SK-N-SH treated with all-trans-retinoic acid at 6 μM for 48 hours (cell line): Measurements from ENCODE around the gene SOX30.

Experiments
- ATAC-seq: fragments of 200-7000 bp; cut with Tn5 transposase; 3 replicates; pipeline ENCODE4 v1.9.1; 2020; ENCODE audit warnings: mild to moderate bottlenecking, moderate library complexity
- BACH2 ChIP-seq: fragments of 250-450 bp; sonication (Bioruptor Pico); IDR thresholded peaks from 2 replicates; pipeline ENCODE4 v1.9.0; 2021; ENCODE audit warnings: mild to moderate bottlenecking, borderline replicate concordance
- CSDC2 ChIP-seq: fragments of 250-450 bp; sonication (Bioruptor Pico); IDR thresholded peaks from 2 replicates; pipeline ENCODE4 v1.5.0; 2020; ENCODE audit warnings: mild to moderate bottlenecking, moderate library complexity
- ESRRG ChIP-seq: fragments of 250-450 bp; sonication (Bioruptor Pico); IDR thresholded peaks from 2 replicates; pipeline ENCODE4 v1.6.1; 2021; ENCODE audit warnings: mild to moderate bottlenecking
- GLIS3 ChIP-seq: fragments of 250-450 bp; sonication (Bioruptor Pico); IDR thresholded peaks from 2 replicates; pipeline ENCODE4 v1.5.0; 2020; ENCODE audit warnings: mild to moderate bottlenecking, moderate library complexity
- ISL1 ChIP-seq: fragments of 250-450 bp; sonication (Bioruptor Pico); IDR thresholded peaks from 2 replicates; pipeline ENCODE4 v2.1.2; 2022; ENCODE audit warnings: mild to moderate bottlenecking, moderate library complexity
- OSR1 ChIP-seq: fragments of 250-450 bp; sonication (Bioruptor Pico); IDR thresholded peaks from 2 replicates; pipeline ENCODE4 v1.8.0; 2022; ENCODE audit warnings: moderate library complexity, mild to moderate bottlenecking, inconsistent platforms
- PPARA ChIP-seq: fragments of 250-450 bp; sonication (Bioruptor Pico); IDR thresholded peaks from 2 replicates; pipeline ENCODE4 v1.5.0; 2020; ENCODE audit warnings: mild to moderate bottlenecking, borderline replicate concordance
- RARB ChIP-seq: fragments of 250-450 bp; sonication (Bioruptor Pico); IDR thresholded peaks from 2 replicates; pipeline ENCODE4 v1.8.0; 2021; ENCODE audit warnings: mild to moderate bottlenecking, moderate library complexity
- SNAI2 ChIP-seq: fragments of 250-450 bp; sonication (Bioruptor Pico); IDR thresholded peaks from 2 replicates; pipeline ENCODE4 v1.5.0; 2020; ENCODE audit warnings: mild to moderate bottlenecking, moderate library complexity
- TCF4 ChIP-seq: fragments of 250-450 bp; sonication (Bioruptor Pico); IDR thresholded peaks from 2 replicates; pipeline ENCODE4 v1.8.0; 2021; ENCODE audit warnings: mild to moderate bottlenecking, moderate library complexity, borderline replicate concordance
- TOX ChIP-seq: fragments of 250-450 bp; sonication (Bioruptor Pico); IDR thresholded peaks from 2 replicates; pipeline ENCODE4 v1.8.0; 2021; ENCODE audit warnings: mild to moderate bottlenecking, moderate library complexity, borderline replicate concordance
- ZC3H10 ChIP-seq: fragments of 250-450 bp; sonication (Bioruptor Pico); IDR thresholded peaks from 2 replicates; pipeline ENCODE4 v1.5.1; 2021; ENCODE audit warnings: mild to moderate bottlenecking, moderate library complexity
- ZFP3 ChIP-seq: fragments of 250-450 bp; sonication (Bioruptor Pico); IDR thresholded peaks from 2 replicates; pipeline ENCODE4 v1.5.0; 2020; ENCODE audit warnings: mild to moderate bottlenecking, moderate library complexity
- ZFP30 ChIP-seq: fragments of 450-650 bp; formaldehyde crosslinking; IDR thresholded peaks from 2 replicates; pipeline ENCODE4 v1.5.0; 2022; ENCODE audit warnings: mild to moderate bottlenecking, moderate library complexity
- ZNF565 ChIP-seq: fragments of 450-650 bp; formaldehyde crosslinking; conservative IDR thresholded peaks from 2 replicates; pipeline ENCODE4 v1.5.0; 2020; ENCODE audit warnings: low read depth, mild to moderate bottlenecking, moderate library complexity
- ZNF70 ChIP-seq: fragments of 450-650 bp; formaldehyde crosslinking; IDR thresholded peaks from 2 replicates; pipeline ENCODE4 v1.5.0; 2020; ENCODE audit warnings: mild to moderate bottlenecking, moderate library complexity
- ZNF8 ChIP-seq: fragments of 450-650 bp; formaldehyde crosslinking; IDR thresholded peaks from 2 replicates; pipeline ENCODE4 v1.5.0; 2020; ENCODE audit warnings: mild to moderate bottlenecking, moderate library complexity
- TF ChIP-seq, protein P1 (sequence below): fragments of 250-450 bp; sonication (Bioruptor Pico); IDR thresholded peaks from 2 replicates; pipeline ENCODE4 v1.5.1; 2021; ENCODE audit warnings: mild to moderate bottlenecking, moderate library complexity
- TF ChIP-seq, protein P2 (sequence below): fragments of 250-450 bp; sonication (Bioruptor Pico); IDR thresholded peaks from 2 replicates; pipeline ENCODE4 v1.5.0; 2020; ENCODE audit warnings: mild to moderate bottlenecking, moderate library complexity
- TF ChIP-seq, protein P3 (sequence below): fragments of 250-450 bp; sonication (Bioruptor Pico); IDR thresholded peaks from 2 replicates; pipeline ENCODE4 v1.8.0; 2020; ENCODE audit warnings: mild to moderate bottlenecking, moderate library complexity, borderline replicate concordance
- TF ChIP-seq, protein P4 (sequence below): fragments of 250-450 bp; sonication (Bioruptor Pico); IDR thresholded peaks from 2 replicates; pipeline ENCODE4 v1.5.1; 2020; ENCODE audit warnings: low read depth, mild to moderate bottlenecking, moderate library complexity
- TF ChIP-seq, protein P5 (sequence below): fragments of 250-450 bp; sonication (Bioruptor Pico); IDR thresholded peaks from 2 replicates; pipeline ENCODE4 v1.8.0; 2021; ENCODE audit warnings: low read depth, mild to moderate bottlenecking, moderate library complexity, borderline replicate concordance

SOX30 gene

DNA sequence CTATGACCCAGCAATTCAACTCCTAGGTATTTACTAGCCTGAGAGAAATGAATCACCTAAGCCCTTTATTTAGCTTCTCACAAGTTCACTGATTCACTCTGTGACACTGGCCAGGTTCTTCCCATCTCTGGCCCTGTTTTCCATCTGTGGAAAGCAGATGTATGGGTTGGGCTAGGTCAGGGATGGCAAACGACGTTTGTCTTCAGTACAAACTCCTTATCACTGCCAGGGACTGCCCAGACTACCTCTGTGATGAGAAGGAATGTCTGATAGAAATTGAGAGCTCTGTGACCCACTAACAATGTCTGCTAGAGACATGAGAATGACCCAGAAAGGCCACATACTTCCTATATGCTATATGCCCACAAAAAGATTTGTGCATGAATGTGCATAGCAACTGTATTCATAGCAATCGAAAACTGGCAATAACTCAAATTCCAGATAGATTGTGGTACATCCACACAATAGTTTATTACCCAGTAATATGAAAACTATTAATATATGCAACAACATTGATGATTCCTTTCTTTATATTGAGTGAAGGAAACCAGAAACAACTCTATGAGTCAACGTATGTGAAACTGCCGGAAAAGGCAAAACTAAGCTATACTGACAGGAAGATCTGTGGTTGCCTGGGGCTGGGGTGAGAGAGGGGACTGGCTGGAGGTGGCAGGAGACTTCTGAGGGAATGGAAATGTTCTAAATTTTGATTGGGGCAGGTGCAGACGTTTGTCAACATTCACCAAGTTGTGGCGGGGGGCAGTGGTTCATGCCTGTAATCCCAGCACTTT is 44.7 kb downstream of the SOX30 start:
- peak; percentile 41 for ATAC-seq
- TF ChIP-seq, protein P1, sequence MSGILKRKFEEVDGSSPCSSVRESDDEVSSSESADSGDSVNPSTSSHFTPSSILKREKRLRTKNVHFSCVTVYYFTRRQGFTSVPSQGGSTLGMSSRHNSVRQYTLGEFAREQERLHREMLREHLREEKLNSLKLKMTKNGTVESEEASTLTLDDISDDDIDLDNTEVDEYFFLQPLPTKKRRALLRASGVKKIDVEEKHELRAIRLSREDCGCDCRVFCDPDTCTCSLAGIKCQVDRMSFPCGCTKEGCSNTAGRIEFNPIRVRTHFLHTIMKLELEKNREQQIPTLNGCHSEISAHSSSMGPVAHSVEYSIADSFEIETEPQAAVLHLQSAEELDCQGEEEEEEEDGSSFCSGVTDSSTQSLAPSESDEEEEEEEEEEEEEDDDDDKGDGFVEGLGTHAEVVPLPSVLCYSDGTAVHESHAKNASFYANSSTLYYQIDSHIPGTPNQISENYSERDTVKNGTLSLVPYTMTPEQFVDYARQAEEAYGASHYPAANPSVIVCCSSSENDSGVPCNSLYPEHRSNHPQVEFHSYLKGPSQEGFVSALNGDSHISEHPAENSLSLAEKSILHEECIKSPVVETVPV (CRISPR knock-in tag) = no peak
- TF ChIP-seq ZNF8 (CRISPR knock-in tag) (peak; percentile 68; the same call in 1 of the 2 replicates), BACH2 (no peak), PPARA (no peak), ZNF70 (CRISPR knock-in tag) (no peak), RARB (CRISPR knock-in tag) (no peak), ESRRG (CRISPR knock-in tag) (no peak)
- TF ChIP-seq, protein P2, sequence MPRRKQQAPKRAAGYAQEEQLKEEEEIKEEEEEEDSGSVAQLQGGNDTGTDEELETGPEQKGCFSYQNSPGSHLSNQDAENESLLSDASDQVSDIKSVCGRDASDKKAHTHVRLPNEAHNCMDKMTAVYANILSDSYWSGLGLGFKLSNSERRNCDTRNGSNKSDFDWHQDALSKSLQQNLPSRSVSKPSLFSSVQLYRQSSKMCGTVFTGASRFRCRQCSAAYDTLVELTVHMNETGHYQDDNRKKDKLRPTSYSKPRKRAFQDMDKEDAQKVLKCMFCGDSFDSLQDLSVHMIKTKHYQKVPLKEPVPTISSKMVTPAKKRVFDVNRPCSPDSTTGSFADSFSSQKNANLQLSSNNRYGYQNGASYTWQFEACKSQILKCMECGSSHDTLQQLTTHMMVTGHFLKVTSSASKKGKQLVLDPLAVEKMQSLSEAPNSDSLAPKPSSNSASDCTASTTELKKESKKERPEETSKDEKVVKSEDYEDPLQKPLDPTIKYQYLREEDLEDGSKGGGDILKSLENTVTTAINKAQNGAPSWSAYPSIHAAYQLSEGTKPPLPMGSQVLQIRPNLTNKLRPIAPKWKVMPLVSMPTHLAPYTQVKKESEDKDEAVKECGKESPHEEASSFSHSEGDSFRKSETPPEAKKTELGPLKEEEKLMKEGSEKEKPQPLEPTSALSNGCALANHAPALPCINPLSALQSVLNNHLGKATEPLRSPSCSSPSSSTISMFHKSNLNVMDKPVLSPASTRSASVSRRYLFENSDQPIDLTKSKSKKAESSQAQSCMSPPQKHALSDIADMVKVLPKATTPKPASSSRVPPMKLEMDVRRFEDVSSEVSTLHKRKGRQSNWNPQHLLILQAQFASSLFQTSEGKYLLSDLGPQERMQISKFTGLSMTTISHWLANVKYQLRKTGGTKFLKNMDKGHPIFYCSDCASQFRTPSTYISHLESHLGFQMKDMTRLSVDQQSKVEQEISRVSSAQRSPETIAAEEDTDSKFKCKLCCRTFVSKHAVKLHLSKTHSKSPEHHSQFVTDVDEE (CRISPR knock-in tag) = no peak
- TF ChIP-seq, protein P3, sequence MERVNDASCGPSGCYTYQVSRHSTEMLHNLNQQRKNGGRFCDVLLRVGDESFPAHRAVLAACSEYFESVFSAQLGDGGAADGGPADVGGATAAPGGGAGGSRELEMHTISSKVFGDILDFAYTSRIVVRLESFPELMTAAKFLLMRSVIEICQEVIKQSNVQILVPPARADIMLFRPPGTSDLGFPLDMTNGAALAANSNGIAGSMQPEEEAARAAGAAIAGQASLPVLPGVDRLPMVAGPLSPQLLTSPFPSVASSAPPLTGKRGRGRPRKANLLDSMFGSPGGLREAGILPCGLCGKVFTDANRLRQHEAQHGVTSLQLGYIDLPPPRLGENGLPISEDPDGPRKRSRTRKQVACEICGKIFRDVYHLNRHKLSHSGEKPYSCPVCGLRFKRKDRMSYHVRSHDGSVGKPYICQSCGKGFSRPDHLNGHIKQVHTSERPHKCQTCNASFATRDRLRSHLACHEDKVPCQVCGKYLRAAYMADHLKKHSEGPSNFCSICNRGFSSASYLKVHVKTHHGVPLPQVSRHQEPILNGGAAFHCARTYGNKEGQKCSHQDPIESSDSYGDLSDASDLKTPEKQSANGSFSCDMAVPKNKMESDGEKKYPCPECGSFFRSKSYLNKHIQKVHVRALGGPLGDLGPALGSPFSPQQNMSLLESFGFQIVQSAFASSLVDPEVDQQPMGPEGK (CRISPR knock-in tag) = no peak

DNA sequence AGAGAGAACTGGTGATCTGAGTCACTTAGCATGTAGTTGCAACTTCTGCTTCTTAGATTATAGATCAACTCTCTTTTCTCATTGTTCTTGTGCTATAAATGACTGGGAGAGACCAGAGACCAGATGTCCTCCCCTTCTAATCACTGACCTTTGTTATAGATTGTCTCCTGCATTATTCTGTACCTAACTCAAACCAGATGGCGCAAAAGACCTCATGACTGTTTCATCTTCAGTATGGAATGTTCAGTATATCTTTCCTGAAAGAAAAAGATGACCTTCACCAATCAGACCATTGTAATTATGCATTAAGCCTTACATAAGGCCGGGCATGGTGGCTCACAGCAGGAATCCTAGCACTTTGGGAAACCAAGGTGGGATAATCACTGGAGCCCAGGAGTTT is 46.2 kb downstream of the SOX30 start:
- ATAC-seq = peak; percentile 6; the same call in 1 of the 3 replicates
- TF ChIP-seq ZC3H10 = no peak
- TF ChIP-seq RARB (CRISPR knock-in tag) = no peak
- no peak for TF ChIP-seq ZNF8 (CRISPR knock-in tag)
- TF ChIP-seq, protein P3 (CRISPR knock-in tag) = no peak
- TF ChIP-seq, protein P4, sequence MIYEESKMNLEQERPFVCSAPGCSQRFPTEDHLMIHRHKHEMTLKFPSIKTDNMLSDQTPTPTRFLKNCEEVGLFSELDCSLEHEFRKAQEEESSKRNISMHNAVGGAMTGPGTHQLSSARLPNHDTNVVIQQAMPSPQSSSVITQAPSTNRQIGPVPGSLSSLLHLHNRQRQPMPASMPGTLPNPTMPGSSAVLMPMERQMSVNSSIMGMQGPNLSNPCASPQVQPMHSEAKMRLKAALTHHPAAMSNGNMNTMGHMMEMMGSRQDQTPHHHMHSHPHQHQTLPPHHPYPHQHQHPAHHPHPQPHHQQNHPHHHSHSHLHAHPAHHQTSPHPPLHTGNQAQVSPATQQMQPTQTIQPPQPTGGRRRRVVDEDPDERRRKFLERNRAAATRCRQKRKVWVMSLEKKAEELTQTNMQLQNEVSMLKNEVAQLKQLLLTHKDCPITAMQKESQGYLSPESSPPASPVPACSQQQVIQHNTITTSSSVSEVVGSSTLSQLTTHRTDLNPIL (CRISPR knock-in tag) = no peak
- TF ChIP-seq, protein P5, sequence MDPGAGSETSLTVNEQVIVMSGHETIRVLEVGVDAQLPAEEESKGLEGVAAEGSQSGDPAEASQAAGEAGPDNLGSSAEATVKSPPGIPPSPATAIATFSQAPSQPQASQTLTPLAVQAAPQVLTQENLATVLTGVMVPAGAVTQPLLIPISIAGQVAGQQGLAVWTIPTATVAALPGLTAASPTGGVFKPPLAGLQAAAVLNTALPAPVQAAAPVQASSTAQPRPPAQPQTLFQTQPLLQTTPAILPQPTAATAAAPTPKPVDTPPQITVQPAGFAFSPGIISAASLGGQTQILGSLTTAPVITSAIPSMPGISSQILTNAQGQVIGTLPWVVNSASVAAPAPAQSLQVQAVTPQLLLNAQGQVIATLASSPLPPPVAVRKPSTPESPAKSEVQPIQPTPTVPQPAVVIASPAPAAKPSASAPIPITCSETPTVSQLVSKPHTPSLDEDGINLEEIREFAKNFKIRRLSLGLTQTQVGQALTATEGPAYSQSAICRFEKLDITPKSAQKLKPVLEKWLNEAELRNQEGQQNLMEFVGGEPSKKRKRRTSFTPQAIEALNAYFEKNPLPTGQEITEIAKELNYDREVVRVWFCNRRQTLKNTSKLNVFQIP = no peak
- TF ChIP-seq ZFP3 = no peak
- TF ChIP-seq TCF4 (CRISPR knock-in tag) = no peak
- no peak for TF ChIP-seq ZNF565 (CRISPR knock-in tag)
- TF ChIP-seq CSDC2 (CRISPR knock-in tag) = no peak
- TF ChIP-seq ZFP30 (CRISPR knock-in tag) = no peak
- TF ChIP-seq OSR1 = no peak
- no peak for TF ChIP-seq GLIS3 (CRISPR knock-in tag)
- TF ChIP-seq, protein P1 (CRISPR knock-in tag) = no peak
- TF ChIP-seq, protein P2 (CRISPR knock-in tag) = no peak
- no peak for TF ChIP-seq TOX (CRISPR knock-in tag)
- no peak for TF ChIP-seq SNAI2 (CRISPR knock-in tag)
- no peak for TF ChIP-seq ISL1 (CRISPR knock-in tag)
- no peak for TF ChIP-seq BACH2
